HG02759 (cell line): ENCODE data around the gene CDK16.
A peak's percentile ranks its signal among the peaks of the same experiment; 100 is the strongest.

Experiments
- ATAC-seq: cut with Tn5 transposase; IDR thresholded peaks from one replicate; pipeline ENCODE4 v1.9.1; 2021; ENCODE audit warnings: mild to moderate bottlenecking, moderate library complexity; ENCODE audit not compliant: unreplicated experiment

CDK16 gene

GRCh38 chrX:47226531-47227333 lies 8.3 kb downstream of the CDK16 start:
- no peak for ATAC-seq

- ATAC-seq: no peak
Observed at GRCh38 chrX:47227334-47227583, 8.8 kb downstream of the CDK16 start.

- no peak for ATAC-seq
Observed at GRCh38 chrX:47228550-47229270, 10.2 kb downstream of the CDK16 start.

GRCh38 chrX:47229427-47229826 lies 10.9 kb downstream of the CDK16 start:
- ATAC-seq: no peak

- ATAC-seq: no peak
Observed at GRCh38 chrX:47230136-47230868, 11.8 kb downstream of the CDK16 start.

- no peak for ATAC-seq
Observed at GRCh38 chrX:47231167-47231566, 12.7 kb downstream of the CDK16 start.

GRCh38 chrX:47232197-47232802 lies 13.8 kb downstream of the CDK16 start:
- ATAC-seq: no peak

GRCh38 chrX:47232803-47233332 lies 14.4 kb downstream of the CDK16 start, which contains the start of gene USP11:
Gene USP11 (plus strand): TSS chrX:47233009. CDS start chrX:47233044, 35 bp downstream.
- ATAC-seq: peak; percentile 28

- ATAC-seq: peak; percentile 90
Observed at GRCh38 chrX:47233333-47234113, 15.0 kb downstream of the CDK16 start.

GRCh38 chrX:47234583-47234982 lies 16.1 kb downstream of the CDK16 start:
- no peak for ATAC-seq

GRCh38 chrX:47235691-47236103 lies 17.2 kb downstream of the CDK16 start:
- no peak for ATAC-seq

- no peak for ATAC-seq
Observed at GRCh38 chrX:47239199-47239598, 20.7 kb downstream of the CDK16 start.

GRCh38 chrX:47239898-47240545 lies 21.5 kb downstream of the CDK16 start:
- ATAC-seq: no peak

GRCh38 chrX:47240619-47241018 lies 22.1 kb downstream of the CDK16 start:
- ATAC-seq: no peak

- no peak for ATAC-seq
Observed at GRCh38 chrX:47241201-47242011, 22.9 kb downstream of the CDK16 start.

GRCh38 chrX:47242321-47242720 lies 23.8 kb downstream of the CDK16 start:
- no peak for ATAC-seq

GRCh38 chrX:47243351-47243750 lies 24.9 kb downstream of the CDK16 start:
- no peak for ATAC-seq

- no peak for ATAC-seq
Observed at GRCh38 chrX:47244676-47245075, 26.2 kb downstream of the CDK16 start.

- no peak for ATAC-seq
Observed at GRCh38 chrX:47245156-47245555, 26.7 kb downstream of the CDK16 start.
